Calu3 (cell line): ENCODE measurements around the gene LHFPL6. TPM values are rescaled to one million over a fixed set of nuclear protein-coding genes. Genes with fewer than 3 reads are reported as not detected.
A peak's percentile ranks its signal among the peaks of the same experiment; 100 is the strongest.

ENCODE experiments used
- Bru-seq: library from RNA; stranded (reverse); fragments of 400-500 nt; gene quantifications from one replicate; lab custom pipeline; 2021; lab: Mats Ljungman, UMichigan
- BruChase-seq, 2 experiments: library from RNA; stranded (reverse); fragments of 400-500 nt; gene quantifications; one replicate each; lab custom pipeline; 2021; lab: Mats Ljungman, UMichigan
- BruUV-seq: library from RNA; stranded (reverse); fragments of 400-500 nt; replicated peaks from 2 replicates; lab custom pipeline; 2021; lab: Mats Ljungman, UMichigan
- CTCF ChIA-PET: fragments of 300-600 bp; sonication (Branson Sonifier 250); formaldehyde crosslinking; loops from one replicate; lab custom pipeline; 2022; ENCODE audit warnings: antibody characterized with exemption; lab: Charles Lee
- DNase-seq: peaks from one replicate; pipeline ENCODE4 v3.0.0; 2022
- H3K27ac Mint-ChIP-seq: one replicate; pipeline ENCODE4 v1.8.0; 2022; ENCODE audit warnings: mixed read lengths; ENCODE audit not compliant: unreplicated experiment
- H3K27me3 Mint-ChIP-seq: one replicate; pipeline ENCODE4 v1.8.0; 2022; ENCODE audit warnings: mixed read lengths; ENCODE audit not compliant: unreplicated experiment
- H3K36me3 Mint-ChIP-seq: one replicate; pipeline ENCODE4 v1.8.0; 2022; ENCODE audit warnings: mild to moderate bottlenecking, moderate library complexity, mixed read lengths; ENCODE audit not compliant: insufficient read depth, unreplicated experiment
- H3K4me1 Mint-ChIP-seq: one replicate; pipeline ENCODE4 v1.8.0; 2022; ENCODE audit warnings: mild to moderate bottlenecking, low read depth, mixed read lengths; ENCODE audit not compliant: unreplicated experiment
- H3K4me3 Mint-ChIP-seq: one replicate; pipeline ENCODE4 v1.8.0; 2022; ENCODE audit warnings: mild to moderate bottlenecking, low read depth, moderate library complexity, mixed read lengths; ENCODE audit not compliant: unreplicated experiment
- H3K9me3 Mint-ChIP-seq: one replicate; pipeline ENCODE4 v1.8.0; 2022; ENCODE audit warnings: low read depth, mixed read lengths; ENCODE audit not compliant: unreplicated experiment
- CTCF ChIP-seq: fragments of 200-600 bp; IDR thresholded peaks from one replicate; pipeline ENCODE4 v1.8.0; 2022; ENCODE audit warnings: antibody characterized with exemption; ENCODE audit not compliant: unreplicated experiment
- intact Hi-C: fragments of 100-400 bp; cut with micrococcal nuclease; formaldehyde crosslinking; loops from one replicate; pipeline ENCODE4 v1.10.0; 2022; ENCODE audit not compliant: unreplicated experiment
- long read RNA-seq: library from polyadenylated mRNA; stranded (forward); transcript quantifications from one replicate; pipeline ENCODE4 v2.0.0, GENCODE V29; 2022
- total RNA-seq: library from RNA; stranded (reverse); gene quantifications from 2 replicates; pipeline ENCODE4 v1.2.3, GENCODE V29; 2022

LHFPL6 gene
- total RNA-seq (0.42 TPM in 1 of 2 replicates, not detected in the other), Bru-seq, nascent RNA (percentile 19 among the genes with signal in this experiment), BruChase-seq, experiment 1, labeled RNA remaining after a 6-hour chase (percentile 12 among the genes with signal in this experiment), BruChase-seq, experiment 2, labeled RNA remaining after a 2-hour chase (percentile 15 among the genes with signal in this experiment)
- long read RNA-seq = 0 reads

DNA sequence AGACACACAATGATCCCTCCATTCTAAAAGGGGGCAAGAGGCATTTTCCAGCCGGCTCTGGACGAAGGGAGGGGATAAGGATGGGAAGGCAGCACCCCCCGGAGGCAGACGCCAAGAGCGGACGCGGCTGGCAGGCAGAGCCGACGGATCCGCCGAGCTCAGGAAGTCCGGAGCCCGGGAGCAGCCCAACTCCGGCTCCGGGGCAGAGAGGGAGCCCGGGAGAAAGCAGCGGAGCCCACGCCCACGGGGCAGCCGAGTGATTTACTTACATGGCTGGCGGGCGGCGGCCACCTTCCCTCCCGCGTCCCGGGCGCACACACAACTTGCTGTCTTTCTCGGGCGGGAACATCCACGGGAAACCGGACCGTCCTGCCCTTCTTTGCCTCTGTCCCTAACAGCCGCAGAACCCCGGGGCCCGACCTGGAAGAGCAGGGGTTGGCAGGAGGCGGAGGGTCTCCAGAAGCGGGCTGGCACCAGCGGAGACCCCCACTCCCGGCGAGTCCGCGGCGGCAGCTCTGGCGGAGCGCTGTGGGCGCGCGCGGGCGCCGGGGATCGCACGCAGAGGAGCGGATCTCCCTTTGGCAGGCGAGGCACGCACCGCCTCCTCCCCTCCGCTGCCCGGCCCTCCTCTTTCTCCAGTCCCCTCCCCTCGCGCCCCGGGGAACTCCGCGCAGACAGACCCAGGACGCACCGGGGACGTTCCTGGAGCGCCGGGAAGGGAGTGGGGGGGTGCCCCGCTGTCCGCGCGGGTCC, at the start of gene LHFPL6:
Gene LHFPL6 (minus strand): TSS at position 580 of the 753 bp plus-strand sequence.
- peak; percentile 36 for DNase-seq

GRCh38 chr13:39646122-39646521, 43.1 kb upstream of the LHFPL6 start:
- no peak overlapping the region for H3K27ac Mint-ChIP-seq
- no peak for TF ChIP-seq CTCF

More for the DNA sequence above, at the start of gene LHFPL6:
- H3K4me3 Mint-ChIP-seq = peak within 1 kb of the TSS; percentile 67
- BruUV-seq = no TSS peak
- no peak for TF ChIP-seq CTCF
- intact Hi-C loops = no loop called here
- no peak within 1 kb of the TSS for H3K27ac Mint-ChIP-seq
- peaks cover 14% of the 10 kb centered on the region for H3K36me3 Mint-ChIP-seq
- CTCF ChIA-PET = interaction anchor here (0.6 to 1.1 kb wide), 2 partner anchors 14 to 84 kb away, joined by 3 to 4 read pairs; no protein-coding TSS in a partner anchor
- peaks cover 29% of the 10 kb centered on the region for H3K27me3 Mint-ChIP-seq
- H3K4me1 Mint-ChIP-seq = no peaks in the 10 kb centered on the region
- no peaks in the 10 kb centered on the region for H3K9me3 Mint-ChIP-seq

GRCh38 chr13:39641645-39642044, 38.7 kb upstream of the LHFPL6 start:
- CTCF ChIA-PET = no interaction called here
- no peak for TF ChIP-seq CTCF
- BruUV-seq = no TSS peak

More at GRCh38 chr13:39646122-39646521, 43.1 kb upstream of the LHFPL6 start:
- no peaks in the 10 kb centered on the region for H3K36me3 Mint-ChIP-seq
- no TSS peak for BruUV-seq
- H3K27me3 Mint-ChIP-seq = peaks cover 19% of the 10 kb centered on the region
- no peak overlapping the region for H3K4me3 Mint-ChIP-seq
- CTCF ChIA-PET = no interaction called here
- intact Hi-C loops = no loop called here
- DNase-seq = no peak
- no peaks in the 10 kb centered on the region for H3K4me1 Mint-ChIP-seq
- no peaks in the 10 kb centered on the region for H3K9me3 Mint-ChIP-seq

GRCh38 chr13:39637890-39638289, 34.9 kb upstream of the LHFPL6 start:
- Mint-ChIP-seq H3K9me3 (peaks cover 2% of the 10 kb centered on the region), H3K27ac (no peak overlapping the region), H3K27me3 (peaks cover 28% of the 10 kb centered on the region), H3K36me3 (no peaks in the 10 kb centered on the region), H3K4me3 (no peak overlapping the region), H3K4me1 (no peaks in the 10 kb centered on the region)
- no peak for TF ChIP-seq CTCF
- no TSS peak for BruUV-seq
- DNase-seq = no peak
- intact Hi-C loops = no loop called here
- CTCF ChIA-PET = no interaction called here

More at GRCh38 chr13:39641645-39642044, 38.7 kb upstream of the LHFPL6 start:
- Mint-ChIP-seq H3K36me3 (no peaks in the 10 kb centered on the region), H3K27me3 (peaks cover 29% of the 10 kb centered on the region), H3K4me3 (no peak overlapping the region), H3K27ac (no peak overlapping the region), H3K4me1 (no peaks in the 10 kb centered on the region), H3K9me3 (peaks cover 2% of the 10 kb centered on the region)
- DNase-seq = no peak
- intact Hi-C loops = no loop called here
